HTR-8/SVneo (cell line): ENCODE measurements around the gene TMEM131.
"Not testable (repeated sequence)": the region's sequence is repeated elsewhere in the genome, so short reads cannot be mapped to it uniquely, and the experiment has no call there.

Experiments used
- DNase-seq: peaks from one replicate; pipeline ENCODE4 v3.0.0; 2011; ENCODE audit warnings: low spot score, mixed read lengths; ENCODE audit not compliant: insufficient read length
- FAIRE-seq: peaks from 2 replicates; lab custom pipeline; 2011; peaks lifted over from hg19 to GRCh38; lab: Jason Lieb, UNC

Gene TMEM131, protein sequence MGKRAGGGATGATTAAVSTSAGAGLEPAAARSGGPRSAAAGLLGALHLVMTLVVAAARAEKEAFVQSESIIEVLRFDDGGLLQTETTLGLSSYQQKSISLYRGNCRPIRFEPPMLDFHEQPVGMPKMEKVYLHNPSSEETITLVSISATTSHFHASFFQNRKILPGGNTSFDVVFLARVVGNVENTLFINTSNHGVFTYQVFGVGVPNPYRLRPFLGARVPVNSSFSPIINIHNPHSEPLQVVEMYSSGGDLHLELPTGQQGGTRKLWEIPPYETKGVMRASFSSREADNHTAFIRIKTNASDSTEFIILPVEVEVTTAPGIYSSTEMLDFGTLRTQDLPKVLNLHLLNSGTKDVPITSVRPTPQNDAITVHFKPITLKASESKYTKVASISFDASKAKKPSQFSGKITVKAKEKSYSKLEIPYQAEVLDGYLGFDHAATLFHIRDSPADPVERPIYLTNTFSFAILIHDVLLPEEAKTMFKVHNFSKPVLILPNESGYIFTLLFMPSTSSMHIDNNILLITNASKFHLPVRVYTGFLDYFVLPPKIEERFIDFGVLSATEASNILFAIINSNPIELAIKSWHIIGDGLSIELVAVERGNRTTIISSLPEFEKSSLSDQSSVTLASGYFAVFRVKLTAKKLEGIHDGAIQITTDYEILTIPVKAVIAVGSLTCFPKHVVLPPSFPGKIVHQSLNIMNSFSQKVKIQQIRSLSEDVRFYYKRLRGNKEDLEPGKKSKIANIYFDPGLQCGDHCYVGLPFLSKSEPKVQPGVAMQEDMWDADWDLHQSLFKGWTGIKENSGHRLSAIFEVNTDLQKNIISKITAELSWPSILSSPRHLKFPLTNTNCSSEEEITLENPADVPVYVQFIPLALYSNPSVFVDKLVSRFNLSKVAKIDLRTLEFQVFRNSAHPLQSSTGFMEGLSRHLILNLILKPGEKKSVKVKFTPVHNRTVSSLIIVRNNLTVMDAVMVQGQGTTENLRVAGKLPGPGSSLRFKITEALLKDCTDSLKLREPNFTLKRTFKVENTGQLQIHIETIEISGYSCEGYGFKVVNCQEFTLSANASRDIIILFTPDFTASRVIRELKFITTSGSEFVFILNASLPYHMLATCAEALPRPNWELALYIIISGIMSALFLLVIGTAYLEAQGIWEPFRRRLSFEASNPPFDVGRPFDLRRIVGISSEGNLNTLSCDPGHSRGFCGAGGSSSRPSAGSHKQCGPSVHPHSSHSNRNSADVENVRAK (N-terminal part only)

DNA sequence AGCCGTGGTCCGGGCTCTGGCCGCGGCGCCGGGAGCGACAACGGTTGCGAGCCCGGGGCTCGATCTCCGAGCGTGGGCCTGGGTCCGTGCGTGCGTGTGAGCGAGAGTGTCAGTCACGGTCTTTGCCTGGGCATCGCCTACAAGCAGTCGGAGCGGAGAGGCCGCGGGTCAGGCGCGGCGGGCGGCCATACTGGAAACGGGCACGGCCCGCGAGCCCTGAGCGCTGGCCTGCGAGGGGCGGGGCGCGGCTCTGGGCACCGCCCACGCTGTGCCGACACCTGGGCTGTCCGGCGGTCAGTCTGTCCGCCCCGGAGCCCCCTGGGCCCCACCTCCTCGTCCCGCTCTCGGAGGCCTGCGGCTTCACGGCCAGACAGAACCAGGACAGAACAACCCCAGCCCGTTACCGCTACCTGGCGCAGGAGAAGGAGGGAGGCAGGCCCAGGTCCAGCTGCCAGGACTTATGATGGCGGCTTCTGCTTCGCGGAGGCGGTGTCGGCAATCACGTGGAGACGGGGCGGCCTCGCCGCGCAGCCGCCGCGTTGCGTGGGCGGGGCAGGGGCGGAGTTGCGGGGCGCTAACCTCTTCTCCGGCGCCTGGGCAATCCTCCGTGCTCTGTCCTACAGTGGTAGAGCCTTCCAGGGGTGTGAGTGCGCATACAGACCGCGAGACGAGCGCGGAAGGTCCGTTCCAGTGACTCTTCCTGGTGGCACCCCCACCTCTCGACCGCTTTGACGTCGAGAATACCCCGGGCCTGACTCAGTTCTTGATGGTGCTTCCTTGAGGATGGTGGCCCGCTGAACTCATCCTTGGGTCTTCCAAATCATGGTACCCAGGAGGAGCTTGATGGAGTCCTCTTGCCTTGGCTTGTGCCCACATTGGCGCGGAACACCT is at the start of gene TMEM131:
Gene TMEM131 (minus strand): TSS at position 215 of the 891 bp plus-strand sequence. CDS start 286 bp downstream, outside the sequence.
- DNase-seq, result peak; percentile 99
- peak; percentile 97 for FAIRE-seq

GRCh38 chr2:98044730-98045129 is 49.0 kb upstream of the TMEM131 start:
- not testable (repeated sequence) for DNase-seq, FAIRE-seq

DNA sequence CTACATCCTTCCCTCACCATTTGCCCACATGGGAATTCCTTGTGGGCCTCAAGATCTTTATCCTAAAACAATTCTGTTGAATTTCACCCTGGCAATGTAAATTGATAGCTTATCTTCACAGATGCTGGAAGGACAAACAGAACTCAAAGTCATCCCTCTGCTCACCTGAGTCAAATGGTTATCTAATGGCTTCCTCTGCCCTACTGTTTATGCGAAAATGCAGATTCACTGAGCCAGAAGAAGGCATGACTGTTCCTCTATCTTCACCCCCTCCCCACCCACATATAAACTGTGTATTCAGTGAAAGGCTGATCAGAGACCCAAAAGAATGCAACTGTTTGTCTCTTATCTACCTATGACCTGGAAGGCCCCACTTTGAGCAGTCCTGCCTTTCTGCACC is 47.4 kb upstream of the TMEM131 start:
- no peak for DNase-seq
- no peak for FAIRE-seq

DNA sequence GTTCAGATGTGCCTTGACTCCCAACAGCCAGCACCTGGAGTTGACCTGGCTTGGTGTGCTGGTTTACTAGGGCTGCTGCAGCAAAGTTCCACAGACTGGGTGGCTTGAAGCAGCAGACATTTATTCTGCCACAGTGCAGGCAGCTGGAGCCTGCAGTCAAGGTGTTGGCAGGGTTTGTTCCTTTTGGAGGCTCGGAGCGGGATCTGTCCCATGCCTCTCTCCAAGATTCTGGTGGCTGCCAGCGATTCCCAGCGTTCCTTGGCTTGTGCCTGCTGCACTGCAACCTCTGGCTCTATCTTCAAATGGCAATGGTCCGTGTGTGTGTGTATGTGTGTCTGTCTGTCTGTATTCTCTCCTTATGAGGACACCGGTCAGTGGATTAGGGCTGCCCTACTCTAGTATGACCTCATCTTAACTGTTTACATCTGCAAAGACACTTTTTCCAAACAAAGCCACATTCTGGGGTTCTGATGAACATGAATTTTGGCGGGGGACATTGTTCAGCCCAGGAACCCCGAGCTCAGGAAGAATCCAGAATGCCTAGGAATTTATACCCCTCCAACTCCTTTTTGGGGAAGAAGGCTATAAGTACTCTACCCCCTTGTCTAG is 44.7 kb upstream of the TMEM131 start:
- DNase-seq, result no peak
- peak; percentile 26 for FAIRE-seq

DNA sequence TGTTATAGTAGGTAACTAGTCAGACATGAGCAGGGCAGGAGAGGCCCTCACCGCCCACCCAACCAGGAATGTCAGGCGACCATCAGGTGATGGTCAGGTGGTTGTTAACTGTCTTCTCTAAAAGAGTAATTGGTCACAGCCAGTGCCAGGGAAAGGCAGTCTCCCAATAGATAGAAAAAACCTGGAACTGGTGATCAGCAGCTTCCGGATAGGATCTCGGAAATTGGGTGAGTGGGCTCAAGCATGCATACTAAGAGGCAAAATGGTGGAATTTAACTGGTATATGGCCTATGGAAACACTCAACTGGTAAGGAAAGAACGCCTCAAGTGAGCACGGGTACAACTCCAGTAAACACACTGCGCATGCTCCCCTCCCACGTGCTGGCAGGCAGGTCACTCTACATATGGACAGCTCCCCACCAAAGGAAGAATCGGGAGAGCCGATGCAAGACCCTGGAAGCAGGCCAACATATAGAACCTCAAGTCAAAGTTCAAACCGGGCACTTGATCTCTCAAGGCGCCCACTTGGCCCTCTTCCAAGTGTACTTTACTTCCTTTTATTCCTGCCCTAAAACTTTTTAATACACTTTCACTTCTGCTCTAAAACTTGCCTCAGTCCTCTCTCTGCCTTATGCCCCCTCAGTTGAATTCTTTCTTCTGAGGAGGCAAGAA is 43.5 kb upstream of the TMEM131 start:
- no peak for FAIRE-seq
- DNase-seq, result no peak

DNA sequence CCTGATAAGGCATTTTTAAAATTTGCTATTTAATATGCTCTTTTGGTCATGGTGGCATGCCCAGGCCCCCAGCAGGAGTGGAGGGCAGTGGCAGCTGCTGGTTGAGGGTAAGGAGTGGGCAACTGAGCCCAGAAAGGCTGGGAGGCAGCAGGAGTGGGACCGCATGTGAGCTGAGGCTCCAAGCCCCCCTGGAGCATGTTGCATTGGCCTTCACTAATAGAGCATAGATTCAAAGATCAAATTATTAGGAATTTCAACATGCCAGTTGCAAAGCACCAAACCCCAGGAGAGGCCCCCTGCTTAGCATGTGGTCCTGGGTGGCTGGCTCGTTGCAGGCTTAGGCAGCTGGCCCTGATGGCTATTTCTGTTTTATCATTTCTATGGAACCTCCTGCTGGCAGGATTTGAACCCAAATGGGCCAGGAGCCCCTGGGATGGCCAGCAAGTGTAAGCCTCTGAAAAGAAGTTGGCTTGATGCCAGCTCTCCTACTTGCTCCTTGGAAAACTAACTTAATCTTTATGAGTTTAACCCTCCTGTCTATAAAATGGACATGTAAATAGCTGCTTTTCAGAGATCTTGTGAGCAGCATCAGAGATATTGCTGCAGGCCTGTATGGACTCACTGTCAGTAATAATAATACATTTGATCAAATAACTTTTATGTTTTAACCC is 42.1 kb upstream of the TMEM131 start:
- FAIRE-seq (no peak), DNase-seq (no peak)

DNA sequence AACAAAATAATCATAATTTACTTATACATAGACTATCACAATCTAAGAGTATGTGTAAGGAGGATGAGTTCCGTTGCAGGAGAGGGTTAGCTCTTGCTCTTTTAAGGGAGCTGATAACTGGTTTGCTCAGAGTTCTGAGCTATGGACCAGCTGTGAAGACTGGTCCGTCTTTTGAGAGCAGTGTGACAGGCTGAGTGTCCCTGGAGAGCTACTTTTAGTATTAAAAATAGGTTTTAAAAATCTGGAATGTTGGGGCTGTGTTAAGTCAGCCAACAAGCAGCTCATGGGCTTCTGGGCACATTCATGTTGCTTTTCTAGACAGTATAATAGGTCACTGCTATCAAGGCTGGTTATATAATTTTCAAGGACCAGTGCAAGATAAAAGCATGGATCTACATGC is 41.5 kb upstream of the TMEM131 start:
- FAIRE-seq (no peak), DNase-seq (no peak)

GRCh38 chr2:98036349-98037000 is 40.7 kb upstream of the TMEM131 start:
- DNase-seq (no peak), FAIRE-seq (no peak)

DNA sequence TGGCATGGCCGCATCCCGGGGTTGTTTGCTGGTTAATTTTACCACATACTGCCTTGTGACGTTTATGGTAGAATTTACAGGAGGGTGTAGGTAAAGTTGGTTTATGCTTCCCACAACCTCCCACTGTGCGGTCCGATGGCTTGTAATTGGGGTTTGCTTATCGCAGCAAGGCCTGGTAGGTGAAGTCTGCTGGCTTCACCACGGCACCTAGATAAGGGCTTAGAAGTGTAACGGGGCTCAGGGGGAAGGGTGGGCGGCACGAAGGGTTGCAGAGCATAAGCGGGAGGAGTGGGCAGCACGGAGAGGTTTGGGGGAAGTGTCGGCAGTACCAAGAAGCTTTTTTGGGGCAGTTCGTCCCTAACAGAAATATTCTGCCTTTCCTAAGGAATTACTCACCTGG is 39.0 kb upstream of the TMEM131 start:
- DNase-seq, result no peak
- FAIRE-seq, result no peak

DNA sequence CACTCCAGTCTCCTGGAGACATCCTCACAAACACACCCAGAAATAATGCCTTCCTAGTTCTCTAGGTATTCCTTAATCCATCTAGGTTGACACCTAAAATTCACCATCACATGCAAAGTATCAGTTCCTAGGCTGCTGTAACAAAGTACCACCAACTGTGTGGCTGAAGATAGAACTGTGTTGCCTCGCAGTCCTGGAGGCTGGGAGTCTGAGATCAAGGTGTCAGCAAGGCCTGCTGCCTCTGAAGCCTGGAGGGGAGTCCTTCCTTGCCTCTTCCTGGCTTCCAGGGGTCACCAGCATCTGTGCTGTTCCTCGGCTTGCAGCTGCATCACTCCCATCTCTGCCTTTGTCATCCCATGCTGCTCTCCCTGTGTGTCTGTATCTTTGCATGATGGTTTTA is 36.3 kb upstream of the TMEM131 start:
- FAIRE-seq, result peak; percentile 42
- no peak for DNase-seq

DNA sequence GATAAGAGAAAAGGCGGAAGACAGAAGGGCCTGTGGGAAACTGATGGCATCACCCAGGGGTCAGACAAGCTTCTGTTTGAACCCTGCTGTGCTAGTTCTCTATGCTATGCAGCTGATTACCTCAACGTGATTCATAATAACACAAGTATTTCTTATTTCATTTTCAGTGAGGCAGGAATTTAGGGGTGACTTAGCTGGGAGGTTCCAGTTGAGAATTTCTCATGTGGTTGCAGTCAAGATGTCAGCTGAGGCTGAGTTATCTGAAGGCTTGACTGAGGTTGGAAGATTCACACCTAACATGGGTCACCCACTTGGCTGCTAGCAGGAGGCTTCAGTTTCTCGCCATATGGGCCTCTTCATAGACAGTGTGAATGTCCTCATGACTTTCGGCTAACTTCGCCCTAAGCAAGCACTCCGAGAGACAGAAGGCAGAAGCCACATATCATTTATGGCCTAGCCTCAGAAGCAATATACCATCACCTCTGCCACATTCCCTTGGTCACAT is 34.0 kb upstream of the TMEM131 start:
- FAIRE-seq, result no peak
- DNase-seq, result no peak

GRCh38 chr2:98028931-98029717 is 33.4 kb upstream of the TMEM131 start:
- FAIRE-seq (no peak), DNase-seq (no peak)

DNA sequence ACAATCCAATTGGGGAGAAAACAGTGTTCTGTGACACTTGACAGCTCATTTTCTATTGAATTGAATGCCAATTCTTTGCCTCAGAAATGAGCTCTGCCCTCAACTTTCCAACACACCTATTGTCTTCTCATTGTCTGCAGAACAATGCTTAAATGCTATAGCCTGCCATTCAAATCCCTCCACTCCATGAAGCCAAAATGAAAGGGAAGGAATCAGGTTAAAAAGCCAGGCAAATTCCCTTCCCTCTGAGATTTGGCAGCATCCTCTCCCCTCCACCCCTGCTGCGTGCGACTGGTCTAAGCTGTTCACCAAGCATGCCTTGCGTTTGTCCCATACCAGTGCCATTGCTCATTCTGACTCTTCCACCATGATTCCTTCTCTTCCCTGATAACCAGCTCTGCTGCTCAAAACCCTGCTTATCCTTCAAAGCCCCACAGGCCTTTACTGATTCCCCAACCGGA is 32.4 kb upstream of the TMEM131 start:
- DNase-seq (peak; percentile 37), FAIRE-seq (no peak)

DNA sequence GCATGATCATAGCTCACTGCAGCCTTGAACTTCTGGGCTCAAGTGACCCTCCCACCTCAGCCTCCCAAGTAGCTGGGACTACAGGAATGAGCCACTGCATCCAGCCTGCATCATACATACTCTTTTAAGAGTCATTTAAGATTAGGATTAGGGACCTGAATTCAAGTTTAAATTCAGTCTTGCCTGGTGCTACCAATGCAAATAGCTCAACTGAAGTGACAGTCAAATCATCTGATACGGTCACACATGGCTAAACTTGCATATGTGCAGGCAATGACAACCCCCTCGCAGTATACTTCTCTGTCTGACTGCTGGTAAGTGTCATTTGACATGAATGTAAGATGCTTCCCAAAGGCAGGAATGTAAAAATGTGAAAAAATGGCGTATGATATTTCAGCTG is 31.8 kb upstream of the TMEM131 start:
- FAIRE-seq (peak; percentile 60), DNase-seq (no peak)

GRCh38 chr2:98026927-98027522 is 31.3 kb upstream of the TMEM131 start:
- no peak for FAIRE-seq
- no peak for DNase-seq

- DNase-seq, result no peak
- FAIRE-seq, result no peak
These were observed 30.5 kb upstream of the TMEM131 start for GRCh38 chr2:98026292-98026691.
